ENCODE data around the gene KREMEN2. TPM values are rescaled to one million over a fixed set of nuclear protein-coding genes. Genes with fewer than 3 reads are reported as not detected.
A peak's percentile ranks its signal among the peaks of the same experiment; 100 is the strongest.

KREMEN2 gene
- total and polyA plus RNA-seq, 9 of the 15 experiments (the other 6 are each of a cell fraction or from before 2014, with no cell fraction given), result 0.04 to 7.7 (median 1.5) TPM; not detected in 1

DNA sequence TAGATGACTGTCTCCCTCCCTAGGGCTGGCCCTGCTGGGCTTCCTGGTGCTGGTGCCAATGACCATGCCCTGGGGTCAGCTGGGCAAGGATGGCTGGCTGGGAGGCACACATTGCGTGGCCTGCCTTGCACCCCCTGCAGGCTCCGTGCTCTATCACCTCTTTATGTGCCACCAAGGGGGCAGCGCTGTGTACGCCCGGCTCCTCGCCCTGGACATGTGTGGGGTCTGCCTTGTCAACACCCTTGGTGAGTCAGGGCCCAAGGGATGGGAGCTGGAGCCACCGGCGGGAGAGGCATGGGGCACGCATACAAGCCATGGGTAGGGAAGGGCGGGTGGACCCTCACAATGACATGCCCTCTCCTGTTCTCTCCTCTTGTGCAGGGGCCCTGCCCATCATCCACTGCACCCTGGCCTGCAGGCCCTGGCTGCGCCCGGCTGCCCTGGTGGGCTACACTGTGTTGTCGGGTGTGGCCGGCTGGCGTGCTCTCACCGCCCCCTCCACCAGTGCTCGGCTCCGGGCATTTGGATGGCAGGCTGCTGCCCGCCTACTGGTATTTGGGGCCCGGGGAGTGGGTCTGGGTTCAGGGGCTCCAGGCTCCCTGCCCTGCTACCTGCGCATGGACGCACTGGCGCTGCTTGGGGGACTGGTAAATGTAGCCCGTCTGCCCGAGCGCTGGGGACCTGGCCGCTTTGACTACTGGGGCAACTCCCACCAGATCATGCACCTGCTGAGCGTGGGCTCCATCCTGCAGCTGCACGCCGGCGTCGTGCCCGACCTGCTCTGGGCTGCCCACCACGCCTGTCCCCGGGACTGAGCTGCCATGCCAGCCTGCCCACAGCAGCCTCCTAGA, 7.3 kb downstream of the KREMEN2 start (continued):
- TF ChIP-seq, protein P1, sequence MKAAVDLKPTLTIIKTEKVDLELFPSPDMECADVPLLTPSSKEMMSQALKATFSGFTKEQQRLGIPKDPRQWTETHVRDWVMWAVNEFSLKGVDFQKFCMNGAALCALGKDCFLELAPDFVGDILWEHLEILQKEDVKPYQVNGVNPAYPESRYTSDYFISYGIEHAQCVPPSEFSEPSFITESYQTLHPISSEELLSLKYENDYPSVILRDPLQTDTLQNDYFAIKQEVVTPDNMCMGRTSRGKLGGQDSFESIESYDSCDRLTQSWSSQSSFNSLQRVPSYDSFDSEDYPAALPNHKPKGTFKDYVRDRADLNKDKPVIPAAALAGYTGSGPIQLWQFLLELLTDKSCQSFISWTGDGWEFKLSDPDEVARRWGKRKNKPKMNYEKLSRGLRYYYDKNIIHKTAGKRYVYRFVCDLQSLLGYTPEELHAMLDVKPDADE (conservative IDR thresholded peaks at IDR 0.05; ENCODE audit: control insufficient read depth, low read depth, low read length), result 0 out of 2 replicates have a peak, but pooled peaks have one; percentile 10
- no peak for TF ChIP-seq NCOA1 (IDR thresholded peaks at IDR 0.05; ENCODE audit: low read depth)
- TF ChIP-seq NFXL1 (CRISPR knock-in tag; IDR thresholded peaks at IDR 0.05), result no peak

DNA sequence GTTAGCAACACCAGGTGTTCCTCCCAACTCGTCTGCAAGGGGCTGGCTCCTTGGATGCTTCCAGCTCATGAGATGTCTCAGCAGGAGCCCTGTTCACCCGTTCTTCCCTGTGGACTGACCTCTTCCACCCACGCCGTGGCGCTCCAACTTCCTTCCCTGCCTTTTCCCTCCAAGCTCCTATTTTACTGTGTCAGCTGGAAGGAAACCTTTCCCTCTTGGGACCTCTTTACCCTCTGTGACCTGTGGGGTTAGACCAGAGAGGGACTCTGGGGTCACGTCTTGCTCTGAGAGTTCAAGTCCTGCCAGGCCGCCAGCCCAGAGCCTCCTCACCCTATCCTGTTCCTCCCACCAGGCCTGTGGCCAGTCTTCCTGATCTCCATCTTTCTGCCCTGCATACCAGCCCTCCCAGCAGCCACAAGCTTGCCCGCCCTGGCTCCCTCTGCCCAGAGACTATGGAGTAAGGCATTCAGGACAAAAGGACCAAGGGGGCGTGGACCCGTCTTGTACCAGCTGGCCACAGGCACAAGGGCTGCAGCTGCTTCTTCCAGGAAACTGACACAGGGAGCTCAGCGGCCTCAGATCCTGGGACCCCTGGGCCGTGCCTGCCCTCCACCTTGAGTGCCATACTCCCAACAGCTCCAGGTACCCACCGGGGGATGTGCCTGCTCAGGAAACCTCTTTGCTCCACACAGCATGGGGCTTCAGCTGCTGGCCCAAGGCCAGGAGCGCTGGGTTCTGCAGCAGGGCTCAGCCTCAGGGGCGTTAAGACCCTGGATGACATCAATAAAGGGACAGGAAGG, 8.1 kb downstream of the KREMEN2 start:
- Histone ChIP-seq H3K4me1 (replicated peaks in 1 of 2; ENCODE audit: control insufficient read depth in 2 of 2, insufficient read depth in 2 of 2, low read length in 2 of 2) (peaks cover 15 to 96% of the 10 kb centered on the region in 2 experiments), H3K36me3 (ENCODE audit: control insufficient read depth, insufficient read depth, low read length) (peaks cover 64% of the 10 kb centered on the region; the same call in 2 of the 3 replicates), H3K79me2 (ENCODE audit: control insufficient read depth, insufficient read depth, low read length) (peaks cover 31% of the 10 kb centered on the region), H3K4me2 (ENCODE audit: insufficient read depth, low read length) (no peak overlapping the region), H3K4me3 (no peak overlapping the region), H2AFZ (ENCODE audit: low read depth, low read length) (no peak overlapping the region), H4K20me1 (replicated peaks; ENCODE audit: control insufficient read depth, insufficient read depth, low read length) (peaks cover 25% of the 10 kb centered on the region), H3K27ac (ENCODE audit: extremely low read depth, low read depth, low read length) (no peak overlapping the region; the same call in 2 of the 3 replicates), H3K9ac (ENCODE audit: insufficient read depth in 1 of 2, low read depth in 2 of 2, low read length in 2 of 2) (peak overlapping the region in 1 of 2 experiments; percentile 99; a peak in 2 of 4 replicates), H3K9me3 (replicated peaks; ENCODE audit: control insufficient read depth, insufficient read depth, low read depth, low read length) (no peaks in the 10 kb centered on the region), H3K9me1 (ENCODE audit: control insufficient read depth, insufficient read depth, low read length) (peaks cover 3% of the 10 kb centered on the region), H3K27me3 (ENCODE audit: control insufficient read depth in 2 of 2, insufficient read depth in 2 of 2, low read length in 2 of 2) (no peaks in the 10 kb centered on the region)
- FAIRE-seq (no peak), ATAC-seq (no peak), DNase-seq (ENCODE audit: extremely low read depth in 1 of 4, low spot score in 3 of 4) (peak in 1 of 4 experiments; percentile 32)
- CTCF ChIA-PET (ENCODE audit: low intra/inter-chr PET ratio), result no interaction called here
- 67% methylated on average over 14 of the region's 15 CpGs for WGBS (ENCODE audit: insufficient coverage, low coverage, missing lambda C conversion rate)
- intact Hi-C loops (cut with micrococcal nuclease) (no loop called here), in situ Hi-C loops (cut with MboI) (no loop called here)
- BruUV-seq (replicated peaks), result no TSS peak
- POLR2A ChIA-PET, result interaction anchor here (0.5 to 2.1 kb wide), 8 partner anchors 8 to 1006 kb away, joined by 3 to 17 read pairs (median 3); partner anchors contain the start of genes KREMEN2 and PKMYT1
- TF ChIP-seq CREB1 (IDR thresholded peaks at IDR 0.05) (0 out of 2 replicates have a peak, but pooled peaks have one; percentile 6), CREB1 (CRISPR knock-in tag; IDR thresholded peaks at IDR 0.05) (no peak), POLR2A (conservative IDR thresholded peaks at IDR 0.05) (peak; percentile 70), SNRNP70 (optimal IDR thresholded peaks at IDR 0.05; ENCODE audit: low read depth, low read length) (no peak), ZNF644 (tag; IDR thresholded peaks at IDR 0.05; ENCODE audit: low read depth) (no peak), NFIC (IDR thresholded peaks at IDR 0.05) (peak; percentile 80)
- TF ChIP-seq, protein P2, sequence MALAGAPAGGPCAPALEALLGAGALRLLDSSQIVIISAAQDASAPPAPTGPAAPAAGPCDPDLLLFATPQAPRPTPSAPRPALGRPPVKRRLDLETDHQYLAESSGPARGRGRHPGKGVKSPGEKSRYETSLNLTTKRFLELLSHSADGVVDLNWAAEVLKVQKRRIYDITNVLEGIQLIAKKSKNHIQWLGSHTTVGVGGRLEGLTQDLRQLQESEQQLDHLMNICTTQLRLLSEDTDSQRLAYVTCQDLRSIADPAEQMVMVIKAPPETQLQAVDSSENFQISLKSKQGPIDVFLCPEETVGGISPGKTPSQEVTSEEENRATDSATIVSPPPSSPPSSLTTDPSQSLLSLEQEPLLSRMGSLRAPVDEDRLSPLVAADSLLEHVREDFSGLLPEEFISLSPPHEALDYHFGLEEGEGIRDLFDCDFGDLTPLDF (CRISPR knock-in tag; IDR thresholded peaks at IDR 0.05), result no peak
- TF ChIP-seq, protein P3, sequence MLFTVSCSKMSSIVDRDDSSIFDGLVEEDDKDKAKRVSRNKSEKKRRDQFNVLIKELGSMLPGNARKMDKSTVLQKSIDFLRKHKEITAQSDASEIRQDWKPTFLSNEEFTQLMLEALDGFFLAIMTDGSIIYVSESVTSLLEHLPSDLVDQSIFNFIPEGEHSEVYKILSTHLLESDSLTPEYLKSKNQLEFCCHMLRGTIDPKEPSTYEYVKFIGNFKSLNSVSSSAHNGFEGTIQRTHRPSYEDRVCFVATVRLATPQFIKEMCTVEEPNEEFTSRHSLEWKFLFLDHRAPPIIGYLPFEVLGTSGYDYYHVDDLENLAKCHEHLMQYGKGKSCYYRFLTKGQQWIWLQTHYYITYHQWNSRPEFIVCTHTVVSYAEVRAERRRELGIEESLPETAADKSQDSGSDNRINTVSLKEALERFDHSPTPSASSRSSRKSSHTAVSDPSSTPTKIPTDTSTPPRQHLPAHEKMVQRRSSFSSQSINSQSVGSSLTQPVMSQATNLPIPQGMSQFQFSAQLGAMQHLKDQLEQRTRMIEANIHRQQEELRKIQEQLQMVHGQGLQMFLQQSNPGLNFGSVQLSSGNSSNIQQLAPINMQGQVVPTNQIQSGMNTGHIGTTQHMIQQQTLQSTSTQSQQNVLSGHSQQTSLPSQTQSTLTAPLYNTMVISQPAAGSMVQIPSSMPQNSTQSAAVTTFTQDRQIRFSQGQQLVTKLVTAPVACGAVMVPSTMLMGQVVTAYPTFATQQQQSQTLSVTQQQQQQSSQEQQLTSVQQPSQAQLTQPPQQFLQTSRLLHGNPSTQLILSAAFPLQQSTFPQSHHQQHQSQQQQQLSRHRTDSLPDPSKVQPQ (CRISPR knock-in tag; IDR thresholded peaks at IDR 0.05; ENCODE audit: borderline replicate concordance), result no peak

Data from K562 (cell line).